Osteocyte (in vitro differentiated cells): ENCODE results near the gene MRPS10. TPM values are rescaled to one million over a fixed set of nuclear protein-coding genes. Genes with fewer than 3 reads are reported as not detected.

ENCODE experiments used
- DNase-seq: peaks from one replicate; pipeline ENCODE4 v3.0.0; 2021; ENCODE audit warnings: mixed read lengths; ENCODE audit not compliant: unreplicated experiment; ENCODE audit errors: extremely low spot score
- H3K27ac Mint-ChIP-seq: one replicate; pipeline ENCODE4 v1.8.0; 2021; ENCODE audit warnings: mild to moderate bottlenecking, mixed read lengths; ENCODE audit not compliant: unreplicated experiment
- H3K27me3 Mint-ChIP-seq: one replicate; pipeline ENCODE4 v1.8.0; 2021; ENCODE audit warnings: mixed read lengths; ENCODE audit not compliant: unreplicated experiment
- H3K36me3 Mint-ChIP-seq: one replicate; pipeline ENCODE4 v1.8.0; 2021; ENCODE audit warnings: mixed read lengths; ENCODE audit not compliant: unreplicated experiment
- H3K4me1 Mint-ChIP-seq: one replicate; pipeline ENCODE4 v1.8.0; 2021; ENCODE audit warnings: mixed read lengths; ENCODE audit not compliant: unreplicated experiment
- H3K4me3 Mint-ChIP-seq: one replicate; pipeline ENCODE4 v1.8.0; 2021; ENCODE audit warnings: mild to moderate bottlenecking, moderate library complexity, mixed read lengths; ENCODE audit not compliant: unreplicated experiment
- H3K9me3 Mint-ChIP-seq: one replicate; pipeline ENCODE4 v1.8.0; 2021; ENCODE audit warnings: mixed read lengths; ENCODE audit not compliant: unreplicated experiment
- total RNA-seq: library from RNA; stranded (reverse); gene quantifications from 2 replicates; pipeline ENCODE4 v1.2.1, GENCODE V29; 2021
- TF ChIP-seq, protein P1 (sequence below): fragments of 200-600 bp; sonication (generic); IDR thresholded peaks from 2 replicates; pipeline ENCODE4 v1.5.0; 2021; ENCODE audit warnings: antibody characterized with exemption, mild to moderate bottlenecking, moderate library complexity

Gene MRPS10
- total RNA-seq, 1 donor from 2014 or later = 30.6 TPM

DNA sequence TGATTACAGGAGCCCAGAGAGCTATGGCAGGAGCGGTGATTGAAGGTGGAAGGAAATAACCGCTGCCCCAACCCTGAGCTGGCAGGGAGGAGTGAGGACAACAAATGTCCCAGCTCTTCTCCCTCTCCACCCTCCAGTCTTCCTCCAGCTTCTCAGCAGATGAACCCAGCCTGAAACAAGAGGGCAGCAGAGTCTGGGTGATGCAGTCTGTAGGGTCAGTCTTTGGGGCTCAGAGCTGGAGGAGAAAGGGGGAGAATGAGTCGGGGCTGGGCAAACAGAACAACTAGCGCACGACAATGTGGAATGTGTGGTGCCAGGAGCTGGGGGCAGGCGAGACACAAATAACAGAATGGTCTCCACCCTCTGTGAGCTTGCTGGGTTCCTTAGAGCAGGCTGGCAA, 49.0 kb downstream of the MRPS10 start:
- Mint-ChIP-seq H3K36me3 (no peaks in the 10 kb centered on the region), H3K27me3 (peaks cover 3% of the 10 kb centered on the region), H3K4me3 (no peak overlapping the region), H3K9me3 (no peaks in the 10 kb centered on the region), H3K4me1 (peaks cover 10% of the 10 kb centered on the region), H3K27ac (no peak overlapping the region)
- TF ChIP-seq, protein P1, sequence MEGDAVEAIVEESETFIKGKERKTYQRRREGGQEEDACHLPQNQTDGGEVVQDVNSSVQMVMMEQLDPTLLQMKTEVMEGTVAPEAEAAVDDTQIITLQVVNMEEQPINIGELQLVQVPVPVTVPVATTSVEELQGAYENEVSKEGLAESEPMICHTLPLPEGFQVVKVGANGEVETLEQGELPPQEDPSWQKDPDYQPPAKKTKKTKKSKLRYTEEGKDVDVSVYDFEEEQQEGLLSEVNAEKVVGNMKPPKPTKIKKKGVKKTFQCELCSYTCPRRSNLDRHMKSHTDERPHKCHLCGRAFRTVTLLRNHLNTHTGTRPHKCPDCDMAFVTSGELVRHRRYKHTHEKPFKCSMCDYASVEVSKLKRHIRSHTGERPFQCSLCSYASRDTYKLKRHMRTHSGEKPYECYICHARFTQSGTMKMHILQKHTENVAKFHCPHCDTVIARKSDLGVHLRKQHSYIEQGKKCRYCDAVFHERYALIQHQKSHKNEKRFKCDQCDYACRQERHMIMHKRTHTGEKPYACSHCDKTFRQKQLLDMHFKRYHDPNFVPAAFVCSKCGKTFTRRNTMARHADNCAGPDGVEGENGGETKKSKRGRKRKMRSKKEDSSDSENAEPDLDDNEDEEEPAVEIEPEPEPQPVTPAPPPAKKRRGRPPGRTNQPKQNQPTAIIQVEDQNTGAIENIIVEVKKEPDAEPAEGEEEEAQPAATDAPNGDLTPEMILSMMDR = no peak
- DNase-seq = no peak

DNA sequence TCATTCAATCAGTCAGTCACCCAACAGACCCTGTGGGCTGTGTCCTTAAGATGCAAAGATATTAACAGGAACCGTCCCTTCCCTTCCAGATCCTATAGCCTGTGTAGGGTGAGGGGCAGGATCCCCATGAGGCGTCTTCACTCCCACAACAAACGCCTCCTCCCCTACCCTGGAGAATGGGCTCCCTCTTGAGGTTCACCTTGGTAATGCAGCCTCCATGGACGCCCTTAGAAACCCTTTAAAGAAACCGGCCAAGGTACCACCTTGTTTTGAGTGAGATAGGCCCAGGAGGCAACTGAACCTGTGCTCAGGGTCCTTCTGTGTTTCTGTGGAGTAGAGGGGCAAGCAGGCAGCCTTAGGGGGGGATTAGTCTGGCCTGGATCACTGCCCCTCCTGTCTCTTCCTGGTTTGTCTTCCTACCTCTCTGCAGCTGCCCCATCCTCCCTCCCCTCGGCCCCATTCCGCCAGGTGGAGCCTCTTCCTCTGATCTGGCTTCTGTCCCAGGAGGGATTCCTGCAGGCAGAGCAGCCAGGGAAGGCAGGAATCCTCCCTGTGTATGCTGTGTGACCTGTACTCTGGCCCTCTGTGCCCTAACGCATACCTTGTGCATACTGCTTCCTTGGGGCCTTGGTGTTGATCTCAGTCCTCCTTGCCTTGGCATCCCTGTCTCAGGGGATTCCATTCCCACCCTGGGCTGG, 51.1 kb downstream of the MRPS10 start:
- DNase-seq = peak; percentile 89
- H3K4me3 Mint-ChIP-seq = no peak overlapping the region
- peaks cover 10% of the 10 kb centered on the region for H3K4me1 Mint-ChIP-seq
- H3K27ac Mint-ChIP-seq = no peak overlapping the region
- H3K27me3 Mint-ChIP-seq = peaks cover 5% of the 10 kb centered on the region
- no peaks in the 10 kb centered on the region for H3K9me3 Mint-ChIP-seq
- H3K36me3 Mint-ChIP-seq = no peaks in the 10 kb centered on the region
- TF ChIP-seq, protein P1 = peak; percentile 93

DNA sequence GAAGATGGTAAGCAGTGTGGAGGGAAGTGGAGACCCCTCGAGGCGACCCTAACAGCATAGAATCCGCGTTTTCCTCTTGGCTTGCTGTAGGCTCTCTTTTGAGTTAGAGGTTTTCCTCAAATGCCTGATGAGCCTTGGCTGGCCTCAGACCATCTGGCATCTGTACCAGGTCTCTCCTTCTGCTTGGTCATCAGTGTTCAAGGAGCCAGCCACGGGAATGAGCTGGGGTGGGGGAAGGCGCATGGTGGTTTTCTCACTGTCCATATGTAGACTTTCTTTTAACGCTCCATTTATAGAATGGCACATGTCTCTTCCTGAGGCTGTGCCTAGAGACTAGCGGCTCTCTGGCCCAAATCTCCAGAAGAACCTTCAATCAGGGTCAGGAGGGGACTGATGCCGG, 52.6 kb downstream of the MRPS10 start:
- Mint-ChIP-seq H3K36me3 (no peaks in the 10 kb centered on the region), H3K4me3 (no peak overlapping the region), H3K4me1 (peaks cover 10% of the 10 kb centered on the region), H3K27ac (no peak overlapping the region), H3K27me3 (peaks cover 20% of the 10 kb centered on the region), H3K9me3 (no peaks in the 10 kb centered on the region)
- TF ChIP-seq, protein P1 = no peak
- DNase-seq = no peak

DNA sequence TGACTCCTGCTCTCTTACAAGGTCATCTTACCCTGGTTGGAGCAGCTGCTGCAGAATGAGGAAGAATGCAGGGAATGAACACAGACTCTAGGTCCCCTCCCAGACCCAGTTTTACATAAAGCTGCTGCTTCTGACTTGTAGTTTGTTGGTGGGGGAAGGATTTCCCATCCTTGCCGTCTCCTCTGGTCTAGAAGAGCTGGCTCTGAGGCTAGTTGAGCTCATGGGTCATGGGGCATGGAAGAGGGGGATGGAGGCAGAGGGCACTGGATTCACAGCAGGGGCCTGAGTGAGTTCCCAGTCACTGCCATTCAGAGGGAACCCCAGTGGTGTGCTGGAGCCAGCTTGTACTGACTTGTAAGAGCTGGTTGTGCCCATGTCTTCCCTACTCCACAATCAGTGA, 53.7 kb downstream of the MRPS10 start:
- Mint-ChIP-seq H3K4me3 (no peak overlapping the region), H3K27me3 (peaks cover 20% of the 10 kb centered on the region), H3K36me3 (no peaks in the 10 kb centered on the region), H3K9me3 (no peaks in the 10 kb centered on the region), H3K27ac (peak overlapping the region; percentile 68), H3K4me1 (peaks cover 10% of the 10 kb centered on the region)
- TF ChIP-seq, protein P1 = no peak
- DNase-seq = no peak

DNA sequence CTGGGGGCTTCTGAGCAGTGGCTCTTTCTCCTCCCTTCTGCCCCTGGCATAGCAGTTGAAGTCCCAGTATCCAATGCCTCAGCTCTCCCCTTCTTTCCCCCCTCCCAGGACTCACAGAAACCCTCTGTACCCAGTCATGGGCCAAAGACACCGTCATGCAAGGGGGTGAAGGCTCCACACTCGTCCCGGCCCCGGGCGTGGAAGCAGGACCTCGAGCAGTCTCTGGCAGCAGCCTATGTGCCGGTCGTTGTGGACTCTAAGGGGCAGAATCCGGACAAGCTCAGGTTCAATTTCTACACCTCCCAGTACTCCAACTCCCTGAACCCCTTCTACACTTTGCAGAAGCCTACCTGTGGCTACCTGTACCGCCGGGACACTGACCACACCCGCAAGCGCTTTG, 54.8 kb downstream of the MRPS10 start:
- no peak for DNase-seq
- TF ChIP-seq, protein P1 = no peak
- H3K27me3 Mint-ChIP-seq = peaks cover 17% of the 10 kb centered on the region
- no peak overlapping the region for H3K27ac Mint-ChIP-seq
- no peak overlapping the region for H3K4me3 Mint-ChIP-seq
- H3K9me3 Mint-ChIP-seq = no peaks in the 10 kb centered on the region
- H3K36me3 Mint-ChIP-seq = no peaks in the 10 kb centered on the region
- peaks cover 15% of the 10 kb centered on the region for H3K4me1 Mint-ChIP-seq
